ENCODE results near the gene TMEM175. TPM values are rescaled to one million over a fixed set of nuclear protein-coding genes. Genes with fewer than 3 reads are reported as not detected.

The TMEM175 gene
- total RNA-seq, 2 donors from 2014 or later, result 20.2 to 24.0 TPM

- H3K4me3 ChIP-seq, result no peak overlapping the region
- H3K9me3 ChIP-seq, result no peaks in the 10 kb centered on the region
- no peak for DNase-seq (ENCODE audit: low spot score)
- H3K27me3 ChIP-seq, result no peaks in the 10 kb centered on the region
- H3K27ac ChIP-seq, result no peak overlapping the region
- peaks cover 8% of the 10 kb centered on the region for H3K36me3 ChIP-seq
- H3K4me1 ChIP-seq, result peaks cover 0 to 4% of the 10 kb centered on the region in 2 donors
- TF ChIP-seq, protein P1, sequence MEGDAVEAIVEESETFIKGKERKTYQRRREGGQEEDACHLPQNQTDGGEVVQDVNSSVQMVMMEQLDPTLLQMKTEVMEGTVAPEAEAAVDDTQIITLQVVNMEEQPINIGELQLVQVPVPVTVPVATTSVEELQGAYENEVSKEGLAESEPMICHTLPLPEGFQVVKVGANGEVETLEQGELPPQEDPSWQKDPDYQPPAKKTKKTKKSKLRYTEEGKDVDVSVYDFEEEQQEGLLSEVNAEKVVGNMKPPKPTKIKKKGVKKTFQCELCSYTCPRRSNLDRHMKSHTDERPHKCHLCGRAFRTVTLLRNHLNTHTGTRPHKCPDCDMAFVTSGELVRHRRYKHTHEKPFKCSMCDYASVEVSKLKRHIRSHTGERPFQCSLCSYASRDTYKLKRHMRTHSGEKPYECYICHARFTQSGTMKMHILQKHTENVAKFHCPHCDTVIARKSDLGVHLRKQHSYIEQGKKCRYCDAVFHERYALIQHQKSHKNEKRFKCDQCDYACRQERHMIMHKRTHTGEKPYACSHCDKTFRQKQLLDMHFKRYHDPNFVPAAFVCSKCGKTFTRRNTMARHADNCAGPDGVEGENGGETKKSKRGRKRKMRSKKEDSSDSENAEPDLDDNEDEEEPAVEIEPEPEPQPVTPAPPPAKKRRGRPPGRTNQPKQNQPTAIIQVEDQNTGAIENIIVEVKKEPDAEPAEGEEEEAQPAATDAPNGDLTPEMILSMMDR (IDR thresholded peaks at IDR 0.05), result no peak
These were observed 20.8 kb downstream of the TMEM175 start for GRCh38 chr4:952881-953573.

DNA sequence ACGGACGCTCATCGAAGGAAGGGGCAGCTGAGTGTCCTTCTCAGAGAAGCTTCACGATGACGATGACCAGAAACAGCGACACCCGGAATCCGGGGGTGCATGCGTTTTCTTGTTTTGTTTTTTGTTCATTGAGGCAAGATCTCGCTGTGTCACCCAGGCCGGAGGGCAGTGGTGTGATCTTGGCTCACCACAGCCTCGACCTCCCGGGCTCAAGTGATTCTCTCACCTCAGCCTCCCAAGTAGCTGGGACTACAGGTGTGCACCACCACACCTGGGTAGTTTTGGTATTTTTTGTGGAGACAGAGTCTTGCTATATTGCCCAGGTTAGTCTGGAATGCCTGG lies 21.3 kb downstream of the TMEM175 start:
- Histone ChIP-seq H3K27ac (no peak overlapping the region), H3K4me1 (no peaks in the 10 kb centered on the region), H3K9me3 (no peaks in the 10 kb centered on the region), H3K4me3 (no peak overlapping the region), H3K36me3 (peaks cover 8% of the 10 kb centered on the region), H3K27me3 (no peaks in the 10 kb centered on the region)
- TF ChIP-seq, protein P1 (IDR thresholded peaks at IDR 0.05), result no peak
- DNase-seq (ENCODE audit: low spot score), result no peak

DNA sequence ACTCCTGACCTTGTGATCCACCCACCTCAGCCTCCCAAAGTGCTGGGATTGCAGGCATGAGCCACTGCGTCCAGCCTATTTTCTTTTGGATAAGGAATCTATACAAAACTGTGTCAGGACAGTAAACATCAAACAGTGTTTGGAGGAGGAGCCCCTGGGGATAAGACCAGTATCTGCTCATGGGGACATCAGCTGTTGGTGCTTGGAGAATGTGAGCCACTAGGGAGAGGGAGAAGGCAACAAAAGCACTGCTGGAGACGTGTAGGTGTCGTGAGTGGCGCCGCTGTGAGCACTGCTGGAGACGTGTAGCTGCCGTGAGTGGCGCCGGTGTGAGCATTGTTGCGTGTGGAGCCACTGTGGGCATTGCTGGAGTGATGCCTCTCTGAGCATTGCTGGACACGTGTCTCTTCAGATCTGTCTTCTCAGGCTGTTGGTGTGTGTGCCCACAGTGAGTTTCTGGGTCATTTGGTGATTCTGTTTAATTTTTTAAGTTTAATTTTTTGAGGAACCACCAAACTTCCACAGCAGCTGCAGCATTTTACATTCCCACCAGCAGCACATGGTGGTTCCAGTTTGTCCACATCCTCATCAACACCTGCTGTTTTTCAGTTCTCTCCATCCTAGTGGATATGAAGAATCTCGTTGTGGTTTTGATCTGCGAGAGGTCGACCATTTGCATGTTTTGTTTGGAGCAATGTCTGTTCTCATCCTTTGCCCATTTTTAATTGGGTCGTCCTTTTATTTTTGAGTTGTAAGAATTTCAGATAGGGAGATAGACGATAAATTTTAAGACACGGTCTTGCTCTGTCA lies 22.2 kb downstream of the TMEM175 start:
- Histone ChIP-seq H3K4me3 (no peak overlapping the region), H3K9me3 (no peaks in the 10 kb centered on the region), H3K4me1 (no peaks in the 10 kb centered on the region), H3K27me3 (no peaks in the 10 kb centered on the region), H3K27ac (no peak overlapping the region), H3K36me3 (peaks cover 8% of the 10 kb centered on the region)
- TF ChIP-seq, protein P1 (IDR thresholded peaks at IDR 0.05), result no peak
- no peak for DNase-seq (ENCODE audit: low spot score)

GRCh38 chr4:955161-955921 lies 23.1 kb downstream of the TMEM175 start:
- no peaks in the 10 kb centered on the region for H3K9me3 ChIP-seq
- no peak for DNase-seq (ENCODE audit: low spot score)
- H3K27ac ChIP-seq, result no peak overlapping the region
- TF ChIP-seq, protein P1 (IDR thresholded peaks at IDR 0.05), result no peak
- H3K36me3 ChIP-seq, result peaks cover 8% of the 10 kb centered on the region
- H3K4me3 ChIP-seq, result no peak overlapping the region
- H3K4me1 ChIP-seq, result no peaks in the 10 kb centered on the region
- no peaks in the 10 kb centered on the region for H3K27me3 ChIP-seq

GRCh38 chr4:955931-956381 lies 23.7 kb downstream of the TMEM175 start:
- DNase-seq (ENCODE audit: low spot score), result no peak
- H3K36me3 ChIP-seq, result peaks cover 8% of the 10 kb centered on the region

More at GRCh38 chr4:955931-956381, 23.7 kb downstream of the TMEM175 start:
- Histone ChIP-seq H3K9me3 (no peaks in the 10 kb centered on the region), H3K4me1 (no peaks in the 10 kb centered on the region), H3K4me3 (no peak overlapping the region), H3K27me3 (no peaks in the 10 kb centered on the region), H3K27ac (no peak overlapping the region)
- TF ChIP-seq, protein P1 (IDR thresholded peaks at IDR 0.05), result no peak
